Hematopoietic multipotent progenitor cell treated with erythropoietin and hydrocortisone succinate and interleukin-3 and kit ligand, for 6 days (in vitro differentiated cells): ENCODE measurements around the gene AGTPBP1.
"Not testable (repeated sequence)": the region's sequence is repeated elsewhere in the genome, so short reads cannot be mapped to it uniquely, and the experiment has no call there.

Source experiments
- DNase-seq: peaks from one replicate; pipeline ENCODE4 v3.0.0-alpha.2; 2015

The AGTPBP1 gene

DNA sequence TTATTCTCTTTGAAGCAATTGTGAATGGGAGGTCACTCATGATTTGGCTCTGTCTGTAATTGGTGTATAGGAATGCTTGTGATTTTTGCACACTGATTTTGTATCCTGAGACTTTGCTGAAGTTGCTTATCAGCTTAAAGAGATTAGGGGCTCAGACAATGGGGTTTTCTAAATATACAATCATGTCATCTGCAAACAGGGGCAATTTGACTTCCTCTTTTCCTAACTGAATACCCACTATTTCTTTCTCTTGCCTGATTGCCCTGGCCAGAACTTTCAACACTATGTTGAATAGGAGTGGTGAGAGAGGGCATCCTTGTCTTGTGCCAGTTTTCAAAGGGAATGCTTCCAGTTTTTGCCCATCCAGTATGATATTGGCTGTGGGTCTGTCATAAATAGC is 22.3 kb downstream of the AGTPBP1 start:
- not testable (repeated sequence) for DNase-seq

DNA sequence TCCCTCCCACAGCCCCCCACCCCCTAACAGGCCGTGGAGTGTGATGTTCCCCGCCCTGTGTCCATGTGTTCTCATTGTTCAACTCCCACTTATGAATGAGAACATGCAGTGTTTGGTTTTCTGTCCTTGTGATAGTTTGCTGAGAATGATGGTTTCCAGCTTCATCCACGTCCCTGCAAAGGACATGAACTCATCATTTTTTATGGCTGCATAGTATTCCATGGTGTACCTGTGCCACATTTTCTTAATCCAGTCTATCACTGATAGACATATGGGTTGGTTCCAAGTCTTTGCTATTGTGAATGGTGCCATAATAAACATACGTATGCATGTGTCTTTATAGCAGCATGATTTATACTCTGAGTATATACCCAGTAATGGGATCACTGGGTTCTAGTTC is 23.9 kb downstream of the AGTPBP1 start:
- not testable (repeated sequence) for DNase-seq

- DNase-seq: no peak
These were observed 24.5 kb downstream of the AGTPBP1 start for GRCh38 chr9:85717220-85717619.

GRCh38 chr9:85716031-85716877 is 25.5 kb downstream of the AGTPBP1 start:
- peak; percentile 71 for DNase-seq

GRCh38 chr9:85715587-85715986 is 26.2 kb downstream of the AGTPBP1 start:
- peak; percentile 87 for DNase-seq

- peak; percentile 24 for DNase-seq
These were observed 27.9 kb downstream of the AGTPBP1 start for GRCh38 chr9:85713897-85714296.

- DNase-seq: no peak
These were observed 37.0 kb downstream of the AGTPBP1 start for GRCh38 chr9:85704744-85705143.

DNA sequence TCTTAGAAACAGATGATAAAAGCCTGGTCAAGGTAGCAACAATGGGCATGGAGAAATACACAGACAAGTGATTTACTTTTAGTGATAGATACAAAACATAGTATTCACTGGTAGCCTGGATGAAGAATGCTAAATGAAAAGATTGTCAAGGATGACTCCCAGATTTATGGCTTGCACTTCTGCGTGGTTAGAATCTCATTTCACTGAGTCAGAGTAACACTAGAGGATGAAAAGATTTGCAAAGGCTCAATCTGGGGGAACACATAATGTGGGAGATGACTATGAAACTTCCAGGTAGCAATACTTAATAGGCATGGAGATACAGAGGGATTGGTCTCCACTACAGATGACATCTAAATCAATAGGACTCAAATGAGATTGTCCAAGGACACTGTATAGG is 38.4 kb downstream of the AGTPBP1 start:
- DNase-seq: no peak

DNA sequence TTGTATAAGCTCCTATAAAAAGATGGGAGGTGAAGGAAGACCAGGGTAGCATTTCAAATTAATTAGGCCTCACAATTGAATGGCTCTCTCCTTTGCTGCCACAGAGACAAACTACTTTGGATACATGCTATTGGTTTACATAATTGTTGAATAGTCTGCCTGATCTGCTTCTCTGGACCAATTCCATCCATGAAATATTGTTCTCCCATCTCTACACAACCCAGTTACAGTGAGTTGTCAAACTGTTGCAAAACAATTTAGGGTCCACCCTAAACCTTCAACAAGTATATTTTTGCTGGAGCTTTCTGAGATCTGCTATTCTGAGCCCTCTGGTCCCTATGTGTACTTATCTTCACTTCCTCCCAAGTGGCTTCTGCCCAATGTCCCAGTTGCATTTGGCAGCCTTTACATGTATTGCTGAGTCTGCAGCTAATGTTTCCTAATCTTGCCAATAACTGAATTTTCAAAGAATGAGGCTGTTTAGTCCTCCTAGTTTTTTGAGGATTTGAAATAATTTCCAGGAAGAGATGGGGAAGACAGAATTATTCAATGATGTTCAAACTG is 38.9 kb downstream of the AGTPBP1 start:
- peak; percentile 36 for DNase-seq

GRCh38 chr9:85702191-85702590 is 39.6 kb downstream of the AGTPBP1 start:
- no peak for DNase-seq

DNA sequence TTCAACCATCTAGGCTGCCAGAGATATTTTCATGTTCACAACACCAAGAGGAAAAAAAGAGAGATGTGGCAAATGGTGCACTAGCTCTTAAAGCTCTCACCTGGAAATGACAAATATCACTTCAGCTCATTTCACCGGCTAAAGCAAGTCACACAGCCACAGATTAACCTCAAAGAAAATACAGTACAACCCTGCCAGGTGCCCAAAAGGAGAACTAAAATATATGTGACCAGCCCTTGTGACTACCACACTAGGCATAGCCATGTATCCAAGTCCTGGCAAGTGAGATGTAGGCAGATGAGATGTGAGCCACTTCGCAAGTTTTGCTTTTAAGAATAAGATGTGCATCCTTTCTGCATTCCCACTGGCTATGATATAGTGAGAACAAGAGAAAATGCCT is 41.4 kb downstream of the AGTPBP1 start:
- peak; percentile 19 for DNase-seq

DNA sequence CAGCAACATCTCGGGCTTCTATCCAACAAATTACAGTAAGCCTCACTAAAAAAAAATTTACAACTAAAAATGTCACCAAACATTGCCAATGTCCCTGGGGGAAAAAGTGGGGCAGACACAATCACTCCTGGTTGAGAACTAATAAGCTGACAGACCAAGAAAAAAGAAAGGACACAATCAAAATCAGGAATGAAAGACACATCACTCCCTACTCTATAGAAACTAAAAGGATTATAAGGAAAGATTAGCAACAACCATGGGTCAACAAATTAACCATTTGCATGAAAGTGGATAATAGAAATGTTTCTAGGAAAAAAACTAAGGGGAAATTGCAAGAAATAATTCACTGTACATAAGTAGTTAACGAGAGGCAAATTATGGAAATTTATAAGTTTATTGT is 53.4 kb downstream of the AGTPBP1 start:
- DNase-seq: no peak

- DNase-seq: no peak
These were observed 56.7 kb downstream of the AGTPBP1 start for GRCh38 chr9:85685081-85685480.

GRCh38 chr9:85676790-85677189 is 65.0 kb downstream of the AGTPBP1 start:
- DNase-seq: peak; percentile 54

DNA sequence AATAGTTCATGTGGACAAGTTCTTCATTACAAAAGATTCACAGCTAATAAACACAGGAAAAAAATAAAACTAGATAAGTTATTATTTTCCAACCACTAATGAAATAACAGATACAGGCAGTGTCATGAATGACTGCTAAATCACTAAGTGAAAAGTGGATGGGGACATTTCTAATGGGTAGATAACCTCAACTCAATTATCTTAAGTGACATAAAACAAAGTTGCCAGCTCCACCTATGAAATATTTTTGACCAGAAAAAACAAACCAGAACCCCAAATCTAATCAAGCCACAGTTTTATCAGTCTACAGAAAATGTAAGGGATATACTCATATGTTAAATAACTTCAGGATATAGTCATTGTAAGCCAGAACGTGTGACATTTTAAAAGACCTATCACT is 74.4 kb downstream of the AGTPBP1 start:
- DNase-seq: no peak

GRCh38 chr9:85666086-85666485 is 75.7 kb downstream of the AGTPBP1 start:
- DNase-seq: no peak

- peak; percentile 9 for DNase-seq
These were observed 79.2 kb downstream of the AGTPBP1 start for GRCh38 chr9:85662573-85662972.

GRCh38 chr9:85658716-85659115 is 83.0 kb downstream of the AGTPBP1 start:
- no peak for DNase-seq

GRCh38 chr9:85653153-85653552 is 88.6 kb downstream of the AGTPBP1 start:
- DNase-seq: no peak

GRCh38 chr9:85647571-85647970 is 94.2 kb downstream of the AGTPBP1 start:
- DNase-seq: no peak

DNA sequence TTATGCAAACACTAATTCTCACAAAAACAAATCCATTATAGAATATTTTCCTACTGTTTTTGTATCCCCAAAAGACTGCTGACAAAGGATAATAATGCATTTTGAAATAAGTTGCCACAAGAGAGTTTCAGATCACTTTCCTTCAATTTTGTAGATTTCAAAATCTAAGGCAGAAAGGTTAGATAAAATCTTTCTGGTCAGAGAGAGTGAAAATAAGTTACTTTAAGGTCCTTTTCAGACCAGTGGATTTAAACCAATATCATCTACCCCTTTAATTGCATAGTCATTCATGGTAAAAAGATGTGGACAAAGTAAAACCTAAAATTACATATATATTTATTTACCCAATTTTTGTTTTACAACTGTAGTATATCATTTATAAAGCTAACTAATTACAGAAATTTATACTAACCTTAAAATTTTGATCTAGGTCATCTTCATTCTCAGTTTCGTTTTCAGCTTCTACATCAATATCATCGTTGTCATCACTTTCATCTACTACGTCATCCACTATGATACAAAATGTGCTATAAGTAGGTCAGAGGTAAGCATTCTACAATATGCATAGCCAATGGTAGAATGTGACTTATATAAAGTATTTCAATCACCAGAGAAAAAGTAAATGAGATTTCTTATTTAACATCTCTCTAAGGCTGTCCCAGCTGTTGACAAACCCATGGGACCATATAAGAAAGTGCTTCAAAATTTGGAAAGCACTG is 95.7 kb downstream of the AGTPBP1 start:
- no peak for DNase-seq

- no peak for DNase-seq
These were observed 101.3 kb downstream of the AGTPBP1 start for GRCh38 chr9:85640425-85640824.

DNA sequence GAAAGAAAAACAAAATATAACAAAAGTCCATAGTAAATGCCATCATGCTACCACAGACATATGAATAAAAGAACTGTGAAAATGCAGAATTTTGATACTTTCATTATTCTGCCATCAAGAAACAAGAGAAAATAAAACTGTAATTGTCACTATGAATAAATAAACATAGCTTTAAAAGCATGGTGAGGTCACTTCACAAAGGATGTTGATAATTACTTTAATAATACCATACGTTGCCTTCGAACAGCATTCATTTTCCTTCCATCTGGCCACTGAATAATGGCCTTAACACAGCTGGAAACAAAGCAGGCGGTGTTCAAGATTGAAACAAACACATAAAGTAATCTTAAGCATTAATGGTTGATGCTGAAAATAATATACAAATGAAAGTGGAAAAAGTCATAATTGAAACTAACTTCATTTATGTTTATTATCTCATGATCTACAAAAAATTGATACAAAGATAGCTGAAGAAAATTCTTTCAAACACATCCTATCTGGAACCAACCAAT is 102.0 kb downstream of the AGTPBP1 start:
- DNase-seq: no peak

GRCh38 chr9:85631809-85632208 is 109.9 kb downstream of the AGTPBP1 start:
- DNase-seq: no peak
